GM21529 (cell line): ENCODE measurements around the gene FBXL17.
A peak's percentile ranks its signal among the peaks of the same experiment; 100 is the strongest.

Experiments used
- ATAC-seq: cut with Tn5 transposase; IDR thresholded peaks from one replicate; pipeline ENCODE4 v1.9.1; 2021; ENCODE audit not compliant: unreplicated experiment

The FBXL17 gene

GRCh38 chr5:108024986-108025385, 356.9 kb downstream of the FBXL17 start:
- no peak for ATAC-seq

- no peak for ATAC-seq
Observed at GRCh38 chr5:108016101-108016500, 365.8 kb downstream of the FBXL17 start.

GRCh38 chr5:108006791-108007190, 375.1 kb downstream of the FBXL17 start:
- no peak for ATAC-seq

- ATAC-seq, result peak; percentile 99
Observed at GRCh38 chr5:108003178-108003577, 378.7 kb downstream of the FBXL17 start.

- no peak for ATAC-seq
Observed at GRCh38 chr5:108001222-108001621, 380.7 kb downstream of the FBXL17 start.

GRCh38 chr5:107997338-107997980, 384.4 kb downstream of the FBXL17 start:
- ATAC-seq, result no peak

GRCh38 chr5:107993341-107993740, 388.6 kb downstream of the FBXL17 start:
- ATAC-seq, result no peak

- ATAC-seq, result no peak
Observed at GRCh38 chr5:107990881-107991810, 390.8 kb downstream of the FBXL17 start.

GRCh38 chr5:107985144-107985543, 396.8 kb downstream of the FBXL17 start:
- no peak for ATAC-seq

- no peak for ATAC-seq
Observed at GRCh38 chr5:107982703-107983425, 399.0 kb downstream of the FBXL17 start.

GRCh38 chr5:107980923-107981692, 400.8 kb downstream of the FBXL17 start:
- ATAC-seq, result no peak

GRCh38 chr5:107979900-107980299, 402.0 kb downstream of the FBXL17 start:
- ATAC-seq, result no peak

- ATAC-seq, result no peak
Observed at GRCh38 chr5:107979291-107979690, 402.6 kb downstream of the FBXL17 start.

- ATAC-seq, result no peak
Observed at GRCh38 chr5:107977550-107978071, 404.3 kb downstream of the FBXL17 start.

- no peak for ATAC-seq
Observed at GRCh38 chr5:107975568-107975967, 406.3 kb downstream of the FBXL17 start.

- ATAC-seq, result no peak
Observed at GRCh38 chr5:107971846-107972245, 410.1 kb downstream of the FBXL17 start.

- no peak for ATAC-seq
Observed at GRCh38 chr5:107969847-107970246, 412.1 kb downstream of the FBXL17 start.

GRCh38 chr5:107968998-107969397, 412.9 kb downstream of the FBXL17 start:
- no peak for ATAC-seq

- ATAC-seq, result no peak
Observed at GRCh38 chr5:107968406-107968843, 413.5 kb downstream of the FBXL17 start.

- ATAC-seq, result no peak
Observed at GRCh38 chr5:107966201-107966600, 415.7 kb downstream of the FBXL17 start.
